ENCODE data around the gene ANTKMT.

GRCh38 chr16:710500-711075 lies 10.4 kb upstream of the ANTKMT start:
- no peak for TF ChIP-seq CTCF (IDR thresholded peaks at IDR 0.05; ENCODE audit: insufficient read depth, low read length)
- TF ChIP-seq REST (IDR thresholded peaks at IDR 0.05; ENCODE audit: insufficient replicate concordance, low read depth), result no peak

All from HL-60 (cell line).